Measurements from ENCODE around the gene LEUTX. TPM values are rescaled to one million over a fixed set of nuclear protein-coding genes. Genes with fewer than 3 reads are reported as not detected.
A peak's percentile ranks its signal among the peaks of the same experiment; 100 is the strongest.

Gene LEUTX
- total and polyA plus RNA-seq, 5 donors = not detected

DNA sequence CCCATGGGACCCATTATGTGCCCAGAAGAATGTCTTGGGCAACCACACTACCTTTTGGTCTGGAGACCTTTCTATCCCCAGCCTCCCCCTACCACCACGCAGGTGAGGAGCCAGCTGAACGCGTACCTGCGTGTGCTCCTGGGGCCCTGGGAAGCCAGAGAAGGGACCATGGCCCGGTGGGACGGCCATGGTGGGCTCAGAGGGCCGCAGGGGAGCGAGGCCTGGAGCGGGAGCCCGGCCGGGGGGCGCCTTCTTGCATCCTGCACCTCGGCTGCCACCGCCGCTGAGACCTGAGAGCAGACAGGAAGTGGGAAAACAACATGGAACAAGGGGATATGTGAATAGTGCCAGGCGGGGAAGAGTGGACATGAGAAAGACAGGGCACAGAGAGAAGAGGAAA, 53.0 kb downstream of the LEUTX start:
- Histone ChIP-seq H3K4me1 (ENCODE audit: control insufficient read depth, insufficient read depth, low read length) (peaks cover 3% of the 10 kb centered on the region), H3K27ac (ENCODE audit: low read length) (no peak overlapping the region), H3K4me3 (ENCODE audit: low read length) (no peak overlapping the region), H3K27me3 (ENCODE audit: control insufficient read depth, insufficient read depth) (no peaks in the 10 kb centered on the region), H3K9me3 (ENCODE audit: control insufficient read depth, low read length) (no peaks in the 10 kb centered on the region)
- DNase-seq (no peak), ATAC-seq (no peak)
- intact Hi-C loops (cut with DNase I) = no loop called here
- WGBS = 89% methylated on average over 16 of the region's 16 CpGs

DNA sequence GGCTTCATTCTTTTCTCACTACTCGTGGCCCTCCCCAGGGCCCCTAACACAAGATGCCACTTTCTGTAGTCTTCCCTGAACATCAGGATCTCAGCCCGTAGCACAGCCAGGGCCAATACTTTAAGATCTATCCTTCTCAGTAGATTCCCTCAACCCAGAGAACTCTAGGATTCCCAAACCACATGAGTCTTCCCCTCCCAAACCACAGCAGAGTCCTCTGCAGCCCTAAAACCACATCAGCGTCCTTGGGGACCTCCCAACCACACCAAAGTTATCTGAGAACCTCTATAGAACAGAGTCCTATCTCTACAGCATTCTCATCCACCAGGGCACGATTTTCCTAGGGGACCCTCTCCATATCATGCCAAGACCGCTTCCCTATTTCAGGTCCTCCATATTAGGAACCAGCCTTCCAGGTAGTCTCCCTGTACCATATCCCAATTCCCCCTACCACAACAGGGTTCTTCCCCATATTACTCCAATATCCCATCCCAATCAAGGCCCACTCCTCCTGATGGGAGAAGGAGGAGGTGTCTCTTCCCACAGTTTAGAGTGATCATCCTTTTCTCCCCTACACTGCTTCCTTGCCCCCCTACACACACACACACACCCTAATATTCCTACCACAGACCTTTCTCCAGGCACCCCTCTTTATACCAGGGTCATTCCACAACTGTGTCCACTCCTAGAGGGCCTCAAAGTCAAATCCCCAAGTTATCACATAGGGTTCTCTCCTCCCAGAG, 53.9 kb downstream of the LEUTX start:
- intact Hi-C loops (cut with DNase I) = no loop called here

GRCh38 chr19:39833160-39833463, 54.5 kb downstream of the LEUTX start:
- no peak for DNase-seq
- Histone ChIP-seq H3K27me3 (ENCODE audit: control insufficient read depth, insufficient read depth) (no peaks in the 10 kb centered on the region), H3K27ac (ENCODE audit: low read length) (peak overlapping the region; percentile 38), H3K4me1 (ENCODE audit: control insufficient read depth, insufficient read depth, low read length) (peaks cover 3% of the 10 kb centered on the region), H3K9me3 (ENCODE audit: control insufficient read depth, low read length) (no peaks in the 10 kb centered on the region), H3K4me3 (ENCODE audit: low read length) (peak overlapping the region; percentile 63)
- under 1% methylated on average over 24 of the region's 24 CpGs for WGBS
- ATAC-seq = no peak
- intact Hi-C loops (cut with DNase I) = no loop called here

More for the DNA sequence above, 53.9 kb downstream of the LEUTX start:
- Histone ChIP-seq H3K9me3 (ENCODE audit: control insufficient read depth, low read length) (no peaks in the 10 kb centered on the region), H3K4me3 (ENCODE audit: low read length) (peak overlapping the region; percentile 63), H3K27ac (ENCODE audit: low read length) (peak overlapping the region; percentile 38), H3K27me3 (ENCODE audit: control insufficient read depth, insufficient read depth) (no peaks in the 10 kb centered on the region), H3K4me1 (ENCODE audit: control insufficient read depth, insufficient read depth, low read length) (peaks cover 3% of the 10 kb centered on the region)
- 67% methylated on average over 5 of the region's 5 CpGs for WGBS
- ATAC-seq (no peak), DNase-seq (no peak)

- peak within 1 kb of the TSS; percentile 63 for H3K4me3 ChIP-seq (ENCODE audit: low read length)
- peaks cover 3% of the 10 kb centered on the region for H3K4me1 ChIP-seq (ENCODE audit: control insufficient read depth, insufficient read depth, low read length)
- H3K27me3 ChIP-seq (ENCODE audit: control insufficient read depth, insufficient read depth) = no peaks in the 10 kb centered on the region
- under 1% methylated on average over 58 of the region's 59 CpGs for WGBS
- no peaks in the 10 kb centered on the region for H3K9me3 ChIP-seq (ENCODE audit: control insufficient read depth, low read length)
- intact Hi-C loops (cut with DNase I) = no loop called here
- H3K27ac ChIP-seq (ENCODE audit: low read length) = peak within 1 kb of the TSS; percentile 54
- ATAC-seq (peak; percentile 96 to 97), DNase-seq (peak; percentile 98 to 99 (median 99))
Observed at GRCh38 chr19:39833464-39834286, 55.0 kb downstream of the LEUTX start, which contains the start of gene DYRK1B. DYRK1B (minus strand) TSS chr19:39834162; CDS start chr19:39831867, 2,295 bp downstream.

- DNase-seq = no peak
Observed at GRCh38 chr19:39834287-39834841, 55.7 kb downstream of the LEUTX start.

More at GRCh38 chr19:39834287-39834841, 55.7 kb downstream of the LEUTX start:
- Histone ChIP-seq H3K9me3 (ENCODE audit: control insufficient read depth, low read length) (no peaks in the 10 kb centered on the region), H3K27ac (ENCODE audit: low read length) (peak overlapping the region; percentile 54), H3K4me1 (ENCODE audit: control insufficient read depth, insufficient read depth, low read length) (peaks cover 3% of the 10 kb centered on the region), H3K27me3 (ENCODE audit: control insufficient read depth, insufficient read depth) (no peaks in the 10 kb centered on the region), H3K4me3 (ENCODE audit: low read length) (no peak overlapping the region)
- intact Hi-C loops (cut with DNase I) = no loop called here
- WGBS = 45% methylated on average over 19 of the region's 19 CpGs
- ATAC-seq = peak in 1 of 2 donors; percentile 1

Small RNAs within 50 kb of the gene (microRNA-seq; reads per million reads assigned to microRNA genes)
- 0 reads per million in 2 donors for gene MIR6719

Other genes with a start within 250 kb of the LEUTX start
- gene EID2B, start 246.0 kb upstream of the LEUTX start, total RNA-seq = 1 to 10 TPM; 2.3 to 4.3 (median 3.3) TPM
- gene EID2B, start 246.0 kb upstream of the LEUTX start, polyA plus RNA-seq = 2.8 TPM
- gene EID2, start 238.7 kb upstream of the LEUTX start, total RNA-seq = 10 to 100 TPM; 12.3 to 15.0 (median 13.5) TPM
- 14.3 TPM for gene EID2, start 238.7 kb upstream of the LEUTX start, polyA plus RNA-seq
- not detected for gene LGALS13, start 176.3 kb upstream of the LEUTX start, total RNA-seq
- gene LGALS13, start 176.3 kb upstream of the LEUTX start, polyA plus RNA-seq = not detected
- gene LGALS16, start 122.9 kb upstream of the LEUTX start, total RNA-seq = not detected
- gene LGALS16, start 122.9 kb upstream of the LEUTX start, polyA plus RNA-seq = not detected
- not detected for gene LGALS14, start 74.4 kb upstream of the LEUTX start, total RNA-seq
- not detected for gene LGALS14, start 74.4 kb upstream of the LEUTX start, polyA plus RNA-seq
- not detected for gene CLC, start 40.8 kb upstream of the LEUTX start, total RNA-seq
- not detected for gene CLC, start 40.8 kb upstream of the LEUTX start, polyA plus RNA-seq
- 10 to 100 TPM in 3 of 4 donors, 1 to 10 TPM in 1; 7.7 to 17.6 (median 14.8) TPM for gene DYRK1B, start 55.3 kb downstream of the LEUTX start, total RNA-seq
- gene DYRK1B, start 55.3 kb downstream of the LEUTX start, polyA plus RNA-seq = 14.7 TPM
- gene FBL, start 67.5 kb downstream of the LEUTX start, total RNA-seq = 10 to 100 TPM; 68.6 to 83.7 (median 80.9) TPM
- 63.6 TPM for gene FBL, start 67.5 kb downstream of the LEUTX start, polyA plus RNA-seq
- 100 to 1,000 TPM in 1 of 4 donors, 10 to 100 TPM in 2, 1 to 10 TPM in 1; 8.8 to 112 (median 22.3) TPM for gene FCGBP, start 155.8 kb downstream of the LEUTX start, total RNA-seq
- gene FCGBP, start 155.8 kb downstream of the LEUTX start, polyA plus RNA-seq = 2.1 TPM
- gene PSMC4, start 192.3 kb downstream of the LEUTX start, total RNA-seq = 10 to 100 TPM; 66.7 to 82.3 (median 70.6) TPM
- 73.6 TPM for gene PSMC4, start 192.3 kb downstream of the LEUTX start, polyA plus RNA-seq
- gene ZNF546, start 218.2 kb downstream of the LEUTX start, total RNA-seq = 10 to 100 TPM in 1 of 4 donors, 1 to 10 TPM in 3; 5.8 to 10.8 (median 9.0) TPM
- 4.4 TPM for gene ZNF546, start 218.2 kb downstream of the LEUTX start, polyA plus RNA-seq